GM10847 (cell line): ENCODE measurements around the gene MET.

Source experiments
- POLR2A ChIP-seq: IDR thresholded peaks from 2 replicates; pipeline ENCODE4 v1.6.1; 2011; ENCODE audit not compliant: insufficient read length; ENCODE audit errors: extremely low read depth

Gene MET

DNA sequence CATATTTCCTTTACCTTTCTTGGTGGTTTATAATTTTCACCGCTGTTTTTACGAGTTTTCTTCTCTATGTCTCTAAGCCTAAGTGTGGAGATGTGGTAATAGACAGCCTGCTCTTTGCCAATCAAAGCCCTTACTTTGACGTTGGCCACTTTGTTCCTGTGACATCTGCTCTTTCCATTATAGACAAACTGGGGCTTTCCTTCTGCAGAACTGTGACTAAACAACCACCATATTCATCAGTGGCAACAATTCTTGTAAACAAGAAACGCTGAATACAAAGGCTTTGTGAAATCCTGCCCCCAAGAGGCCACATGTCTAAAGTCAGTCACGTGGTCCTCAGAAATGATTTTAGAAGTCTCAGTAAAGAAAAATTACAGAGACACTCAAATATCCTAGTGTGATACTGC is 130.8 kb downstream of the MET start:
- TF ChIP-seq POLR2A, result no peak

DNA sequence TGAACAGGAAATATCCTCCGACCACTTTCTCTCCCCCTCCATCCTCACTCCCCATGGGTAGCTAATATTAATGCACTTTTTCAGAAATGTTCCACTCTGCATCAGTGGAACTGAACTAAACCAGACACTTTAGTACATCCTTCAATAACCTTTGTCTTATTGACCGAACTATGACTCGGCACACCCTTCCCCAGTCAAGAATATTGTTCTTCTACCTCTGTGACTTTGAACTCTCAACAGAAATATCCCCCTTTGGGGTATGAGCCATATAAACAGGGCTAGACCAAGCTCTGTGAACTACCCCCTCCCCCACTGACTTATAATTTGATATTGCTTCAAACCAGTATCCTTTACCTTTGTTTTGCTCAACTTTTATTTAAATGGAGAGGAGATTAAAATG is 132.5 kb downstream of the MET start:
- TF ChIP-seq POLR2A, result no peak

DNA sequence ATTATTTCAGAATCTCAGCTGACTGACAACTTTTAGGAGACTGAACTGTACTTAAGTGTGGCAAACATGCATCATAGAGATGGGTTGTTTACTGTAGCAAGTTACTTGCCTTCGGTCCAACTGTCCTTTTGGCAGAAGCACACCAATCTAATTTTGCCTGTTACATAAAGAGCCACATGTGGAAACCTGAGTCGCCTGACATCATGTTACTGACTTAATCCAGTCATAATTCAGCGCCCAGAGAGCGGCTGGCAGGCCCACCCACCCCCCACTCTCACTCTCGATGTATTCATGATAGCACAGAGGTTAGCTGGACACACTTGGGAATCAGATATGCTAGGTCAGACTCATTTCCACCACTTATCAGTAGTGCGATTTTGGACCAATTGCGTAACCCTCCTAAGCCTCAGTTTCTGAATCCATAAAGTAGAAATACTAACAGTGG is 133.1 kb downstream of the MET start:
- TF ChIP-seq POLR2A, result no peak

DNA sequence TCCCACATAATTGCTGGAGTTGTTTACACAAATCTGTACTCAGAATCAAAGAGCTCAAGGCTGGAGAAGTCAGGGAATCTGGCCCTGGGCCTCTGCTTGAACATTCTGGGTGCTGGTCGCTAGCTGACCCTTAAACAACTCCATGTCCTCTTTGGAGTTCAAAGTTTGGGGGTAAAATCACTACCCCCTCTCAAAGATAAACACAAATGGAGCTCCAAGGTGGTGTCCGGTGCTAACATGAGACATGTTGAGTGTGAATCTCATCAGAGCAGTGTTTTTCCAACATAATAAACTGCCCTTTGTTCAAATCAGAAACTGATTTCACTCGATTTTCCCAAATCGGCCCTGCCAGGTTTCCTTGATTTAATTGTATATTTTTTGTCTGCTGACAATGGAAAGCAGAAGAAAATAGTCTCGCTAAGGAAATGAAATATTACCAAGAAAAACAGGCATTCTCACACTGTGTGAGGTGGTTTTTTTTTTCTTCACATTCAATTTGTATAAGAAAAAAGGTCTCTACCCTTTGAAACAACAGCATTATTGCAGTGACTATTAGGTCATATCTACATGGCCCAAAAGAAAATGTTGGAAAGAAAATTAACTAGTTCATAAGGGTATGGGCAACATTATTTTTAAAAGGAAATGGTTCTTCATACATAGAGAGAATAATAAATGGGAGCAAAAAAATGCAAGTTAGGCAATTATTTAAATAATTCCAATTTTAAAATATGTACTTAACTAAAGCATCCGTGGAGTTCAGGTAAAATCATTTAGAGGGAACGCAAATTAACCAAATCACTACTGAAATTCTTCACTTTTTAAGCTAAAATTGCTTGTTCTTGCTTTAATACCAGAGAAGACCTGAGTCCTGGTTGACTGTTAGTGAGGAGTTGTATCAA is 134.3 kb downstream of the MET start:
- no peak for TF ChIP-seq POLR2A

DNA sequence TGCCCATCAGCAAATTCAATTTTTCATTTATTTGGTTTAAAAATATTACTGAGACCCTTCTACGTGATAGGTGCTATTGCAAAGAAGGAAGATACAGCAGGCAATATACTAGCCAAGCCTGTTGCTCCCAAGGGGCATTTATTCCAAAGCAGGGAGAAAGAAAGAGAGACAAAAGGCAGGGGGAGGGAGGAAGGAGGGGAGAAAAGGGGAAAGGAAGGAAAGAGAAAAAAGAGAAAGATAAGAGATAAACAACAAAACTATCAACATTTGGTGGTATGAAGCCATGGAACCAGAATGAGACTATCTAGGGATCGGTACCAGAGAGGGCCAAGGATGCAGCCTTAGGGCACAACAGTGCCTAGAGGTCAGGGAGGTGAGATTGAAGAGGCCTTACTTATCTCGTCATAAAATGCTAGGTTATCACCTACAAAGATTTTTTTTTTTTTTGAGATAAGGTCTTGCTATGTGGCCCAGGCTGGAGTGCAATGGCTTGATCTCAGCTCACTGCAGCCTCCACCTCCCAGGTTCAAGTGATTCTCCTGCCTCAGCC is 135.1 kb downstream of the MET start:
- TF ChIP-seq POLR2A, result no peak

DNA sequence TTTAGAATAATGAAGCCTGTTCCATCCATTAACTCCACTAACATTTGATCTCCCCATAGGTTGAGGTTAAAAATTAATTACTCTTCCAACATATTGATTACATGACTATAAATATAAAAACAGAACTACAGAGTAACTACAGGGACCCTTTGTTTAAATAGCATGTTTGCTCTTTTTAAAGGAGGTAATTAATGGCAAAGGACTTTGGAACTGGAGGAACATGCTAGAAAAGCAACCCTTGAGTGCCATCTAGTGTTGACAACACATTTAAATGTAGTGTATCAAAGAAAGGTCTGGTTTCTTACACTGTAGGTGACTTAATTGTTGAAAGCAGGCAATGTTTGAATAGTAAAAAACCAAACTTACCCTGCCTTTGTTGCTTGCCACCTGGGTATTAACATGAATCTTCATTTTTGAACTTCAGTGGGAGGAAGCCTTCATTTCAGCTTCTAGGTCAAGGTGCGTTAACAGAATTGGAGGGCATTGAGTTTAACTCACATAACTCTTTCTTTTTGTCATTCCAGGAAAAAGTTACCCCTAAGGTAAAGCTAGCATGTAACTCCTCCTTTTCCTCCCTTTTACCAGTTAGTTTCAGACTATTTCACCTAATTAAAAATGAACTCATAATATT is 137.8 kb downstream of the MET start:
- TF ChIP-seq POLR2A, result no peak

DNA sequence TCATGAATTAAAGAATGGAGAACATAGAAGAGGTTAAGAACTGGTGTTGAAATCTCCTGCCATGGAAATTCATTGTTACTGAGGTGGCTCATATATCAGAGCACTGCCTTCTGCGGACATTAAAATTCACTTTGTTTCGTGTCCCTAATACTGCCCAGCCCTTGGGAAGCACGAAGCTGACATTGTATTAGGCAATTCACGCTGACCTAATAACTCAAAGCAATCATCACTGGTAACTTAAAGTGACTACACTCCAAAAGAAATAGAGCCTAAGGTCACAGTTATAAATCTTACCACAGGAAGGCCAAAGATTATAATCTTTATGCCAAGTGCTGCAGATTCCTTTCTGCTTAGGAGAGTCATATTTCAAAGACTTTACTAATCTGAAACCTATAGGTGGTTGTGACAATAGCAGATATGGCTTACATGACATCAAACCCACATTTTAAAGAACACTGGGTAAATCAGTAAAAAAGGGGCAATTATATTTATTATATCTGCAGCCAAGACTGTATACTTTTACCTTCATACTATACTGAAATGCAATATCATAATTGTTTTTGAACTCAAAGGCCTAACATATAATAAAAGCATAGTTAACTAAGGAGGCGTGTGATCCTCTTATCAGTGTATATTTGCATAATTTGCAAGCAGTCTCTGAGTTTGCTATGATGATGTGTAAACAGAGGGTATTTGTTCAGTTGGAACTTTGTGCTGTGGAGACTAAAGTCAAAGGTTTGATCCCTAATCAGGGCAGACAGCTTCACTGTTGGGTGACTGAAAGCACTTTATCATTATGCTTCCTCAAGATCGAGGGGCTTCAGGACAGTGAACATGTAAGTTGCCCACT is 138.5 kb downstream of the MET start:
- TF ChIP-seq POLR2A, result no peak

DNA sequence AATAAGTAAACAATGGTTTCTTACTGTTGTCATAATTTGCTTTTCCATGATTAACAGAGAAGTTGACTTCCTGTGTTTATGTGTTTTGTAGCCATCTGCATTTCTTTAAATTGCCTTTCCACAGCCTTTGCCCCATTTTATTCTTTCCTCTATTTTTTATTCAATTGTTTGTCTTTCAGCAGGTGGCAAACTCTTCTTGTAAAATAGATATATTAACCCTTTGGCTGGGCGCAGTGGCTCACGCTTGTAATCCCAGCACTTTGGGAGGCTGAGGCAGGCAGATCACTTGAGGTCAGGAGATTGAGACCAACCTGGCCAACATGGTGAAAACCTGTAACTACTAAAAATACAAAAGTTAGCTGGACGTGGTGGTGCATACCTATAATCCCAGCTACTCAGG is 139.8 kb downstream of the MET start:
- no peak for TF ChIP-seq POLR2A

DNA sequence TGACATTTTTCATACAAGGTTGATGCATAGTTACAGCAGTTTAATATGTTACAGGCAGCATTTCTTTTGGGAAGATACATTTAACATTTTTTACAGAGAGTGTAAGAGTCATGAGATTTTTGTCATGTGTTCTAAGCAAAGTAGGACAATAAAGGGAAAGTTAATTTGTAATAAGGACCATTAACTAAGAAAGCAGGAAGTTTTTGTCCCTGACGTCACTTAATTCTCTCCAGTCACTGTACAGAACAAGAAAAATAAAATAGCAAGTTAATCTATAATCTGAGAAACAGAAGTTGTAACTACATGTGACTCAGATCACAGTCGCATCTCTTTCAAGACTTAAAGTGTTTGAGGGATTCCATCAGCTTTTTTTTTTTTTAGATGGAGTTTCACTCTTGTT is 140.9 kb downstream of the MET start:
- TF ChIP-seq POLR2A, result no peak

DNA sequence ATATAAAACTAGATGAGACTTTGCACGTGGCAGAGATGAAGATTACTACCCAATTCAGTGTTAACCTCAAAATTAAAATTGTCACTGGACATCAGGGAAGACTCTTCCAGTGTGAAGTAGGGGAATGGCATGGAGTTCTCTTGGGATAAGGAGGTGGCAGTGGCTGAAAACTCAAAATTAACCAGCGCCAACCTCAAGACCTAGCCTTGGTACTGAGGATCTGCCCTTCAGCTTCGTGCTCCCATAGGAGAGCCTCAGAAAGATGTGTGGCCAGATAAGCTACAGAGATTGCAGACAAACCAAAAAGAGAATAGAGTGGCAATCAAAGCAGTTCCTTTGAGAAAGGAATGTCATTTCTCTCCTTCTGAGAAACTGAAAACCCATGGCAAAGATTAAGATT is 143.0 kb downstream of the MET start:
- TF ChIP-seq POLR2A, result no peak

DNA sequence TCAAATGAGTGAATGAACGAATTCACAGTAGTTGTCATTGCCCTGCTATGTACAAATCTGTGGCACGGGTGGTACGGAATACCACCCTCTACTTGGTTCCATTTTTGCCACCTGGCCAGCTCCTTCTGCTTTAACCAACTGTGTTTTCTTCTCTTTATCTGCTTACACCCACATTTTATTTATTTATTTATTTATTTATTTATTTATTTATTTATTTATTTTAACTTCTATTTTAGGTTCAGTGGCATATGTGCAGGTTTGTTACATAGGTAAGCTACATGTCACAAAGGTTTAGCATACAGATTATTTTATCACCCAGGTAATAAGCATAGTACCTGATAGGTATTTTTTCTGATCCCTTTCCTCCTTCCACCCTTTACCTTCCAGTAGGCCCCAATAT is 148.2 kb downstream of the MET start:
- no peak for TF ChIP-seq POLR2A

DNA sequence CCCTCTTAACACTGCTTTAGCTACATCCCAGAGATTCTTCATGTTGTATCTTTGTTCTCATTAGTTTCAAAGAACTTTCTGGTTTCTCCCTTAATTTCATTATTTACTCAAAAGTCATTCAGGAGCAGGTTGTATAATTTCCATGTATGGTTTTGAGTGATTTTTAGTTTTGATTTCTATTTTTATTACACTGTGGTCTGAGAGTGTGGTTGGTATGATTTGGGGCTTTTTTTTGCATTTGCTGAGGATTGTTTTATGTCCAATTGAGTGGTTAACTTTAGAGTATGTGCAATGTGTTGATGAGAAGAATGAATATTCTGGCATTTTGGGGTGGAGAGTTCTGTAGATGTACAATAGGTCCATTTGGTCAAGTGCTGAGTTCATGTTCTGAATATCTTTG is 152.5 kb downstream of the MET start:
- TF ChIP-seq POLR2A, result no peak

DNA sequence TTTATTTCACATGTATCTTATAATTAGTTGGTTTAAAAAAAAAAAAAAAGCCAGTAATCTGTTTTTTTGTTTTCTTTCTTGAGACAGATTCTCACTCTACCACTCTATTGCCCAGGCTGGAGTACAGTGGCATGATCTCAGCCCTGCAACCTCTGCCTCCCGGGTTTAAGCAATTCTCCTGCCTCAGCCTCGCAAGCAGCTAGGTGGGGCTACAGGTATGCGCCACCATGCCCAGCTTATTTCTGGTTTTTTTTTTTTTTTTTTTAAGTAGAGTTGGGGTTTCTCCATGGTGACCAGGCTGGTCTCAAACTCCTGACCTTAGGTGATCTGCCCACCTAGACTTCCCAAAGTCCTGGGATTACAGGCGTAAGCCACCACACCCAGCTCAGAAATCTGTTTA is 156.3 kb downstream of the MET start:
- no peak for TF ChIP-seq POLR2A

DNA sequence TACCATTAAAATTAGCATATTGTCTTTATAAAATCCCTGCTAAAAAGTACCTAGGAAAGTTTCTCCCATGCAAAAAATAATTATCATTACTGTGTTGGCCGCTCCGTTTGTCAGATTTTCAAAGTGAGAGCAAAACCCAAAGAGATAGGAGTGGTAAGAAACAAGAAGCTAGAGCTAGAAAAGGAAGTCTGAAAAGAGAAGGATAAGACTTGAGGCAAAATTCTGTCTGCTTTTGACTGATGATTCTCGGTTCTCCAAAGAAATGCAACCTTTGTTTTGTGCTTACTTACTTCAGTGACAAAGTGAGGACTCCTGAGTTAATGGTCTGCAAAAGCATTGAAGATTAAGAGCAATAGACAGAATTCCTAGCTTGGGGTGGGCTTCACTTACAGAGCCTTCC is 157.0 kb downstream of the MET start:
- no peak for TF ChIP-seq POLR2A

DNA sequence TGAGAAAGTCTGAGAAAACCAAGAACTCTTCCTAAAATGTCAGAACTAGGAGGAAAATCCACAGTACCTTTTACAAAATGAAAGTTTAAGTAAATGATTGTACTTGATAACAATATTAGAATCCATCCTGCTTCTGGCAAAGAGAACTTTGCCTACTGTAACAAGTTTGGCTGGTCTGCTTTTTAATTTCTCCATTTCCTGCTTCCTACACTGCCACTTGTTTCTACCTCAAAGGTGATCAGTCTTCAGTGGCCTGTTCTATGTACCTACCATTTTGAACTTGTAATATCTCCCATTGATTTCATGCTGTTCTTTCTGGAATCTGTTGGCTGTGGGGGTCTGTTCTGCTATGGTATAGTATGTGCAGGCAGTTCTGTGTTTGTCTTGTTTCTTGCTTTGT is 157.5 kb downstream of the MET start:
- TF ChIP-seq POLR2A, result no peak
